HL-60/S4 treated with phorbol 12-myristate 13-acetate at 8.2 ng/mL for 4 days and 3 days (cell line): ENCODE measurements around the gene SRR.

Experiments used
- in situ Hi-C: fragments of 300-500 bp; cut with MboI; formaldehyde crosslinking; loops from 2 replicates; pipeline ENCODE4 v1.15.0; 2022; ENCODE audit warnings: low sequenced_read_pairs

SRR gene

GRCh38 chr17:2338315-2338657 lies 34.5 kb downstream of the SRR start:
- in situ Hi-C loops: no loop called here

DNA sequence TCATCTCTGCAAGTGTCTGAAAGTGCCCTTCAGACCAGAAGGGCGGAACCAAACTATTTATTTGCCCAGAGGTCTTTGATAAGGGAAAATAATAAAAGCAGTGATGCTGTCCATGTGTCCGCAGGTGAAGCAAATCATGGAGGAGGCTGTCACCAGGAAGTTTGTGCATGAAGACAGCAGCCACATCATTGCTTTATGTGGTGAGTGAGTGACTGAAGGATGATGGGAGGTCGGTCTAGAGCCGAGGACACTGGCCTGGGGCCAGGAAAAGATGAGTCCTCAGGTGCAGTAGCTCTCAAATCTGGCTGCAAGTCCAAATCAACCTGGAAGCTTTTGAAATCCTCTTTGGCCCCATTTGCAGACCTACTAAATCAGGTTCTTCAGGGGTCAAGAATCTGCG lies 39.7 kb downstream of the SRR start:
- in situ Hi-C loops: no loop called here

GRCh38 chr17:2344528-2344927 lies 40.8 kb downstream of the SRR start:
- in situ Hi-C loops: no loop called here

- in situ Hi-C loops: no loop called here
Measured at GRCh38 chr17:2346475-2346874, 42.7 kb downstream of the SRR start.

DNA sequence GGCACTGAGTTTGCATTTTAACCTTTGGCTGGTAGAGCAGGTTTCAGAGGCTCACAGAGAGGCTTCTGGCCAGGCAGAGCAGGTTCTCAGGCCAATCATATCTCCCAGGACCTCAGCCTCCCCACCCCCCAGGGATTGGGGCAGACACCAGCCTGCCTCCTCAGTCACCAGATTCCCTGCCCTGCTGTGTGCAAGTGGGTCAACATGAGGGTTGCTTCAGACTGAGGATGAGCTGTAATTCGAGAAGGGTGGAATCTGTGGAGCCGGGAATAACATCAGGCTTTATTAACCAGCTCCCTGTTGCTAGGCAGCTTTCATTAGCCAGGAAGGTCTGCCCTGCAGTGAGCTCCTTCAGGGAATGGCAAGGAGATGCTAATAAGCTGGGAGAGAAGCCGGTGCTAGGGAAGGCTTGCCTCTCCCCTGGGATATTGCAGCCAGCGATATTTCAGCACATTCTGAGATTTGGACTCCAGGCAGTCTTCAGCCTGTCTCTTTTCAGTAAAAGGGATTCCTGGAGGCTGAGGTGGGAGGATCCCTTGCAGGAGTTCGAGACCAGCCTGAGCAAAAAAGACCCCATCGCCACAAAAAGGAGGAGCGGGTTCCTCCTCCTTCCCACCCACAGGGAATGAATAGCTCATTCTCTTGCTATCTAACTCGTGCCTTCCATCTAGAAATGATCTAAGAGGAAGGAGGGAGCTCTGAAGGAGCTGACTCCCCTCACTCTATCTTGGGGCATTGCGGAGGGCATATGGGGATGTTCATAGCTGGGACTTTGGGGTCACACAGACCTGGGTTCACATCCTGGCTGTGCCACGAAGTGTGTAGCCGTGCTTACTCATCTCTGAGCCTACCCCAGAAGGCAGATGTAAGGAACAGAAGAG lies 44.3 kb downstream of the SRR start:
- in situ Hi-C loops: no loop called here

DNA sequence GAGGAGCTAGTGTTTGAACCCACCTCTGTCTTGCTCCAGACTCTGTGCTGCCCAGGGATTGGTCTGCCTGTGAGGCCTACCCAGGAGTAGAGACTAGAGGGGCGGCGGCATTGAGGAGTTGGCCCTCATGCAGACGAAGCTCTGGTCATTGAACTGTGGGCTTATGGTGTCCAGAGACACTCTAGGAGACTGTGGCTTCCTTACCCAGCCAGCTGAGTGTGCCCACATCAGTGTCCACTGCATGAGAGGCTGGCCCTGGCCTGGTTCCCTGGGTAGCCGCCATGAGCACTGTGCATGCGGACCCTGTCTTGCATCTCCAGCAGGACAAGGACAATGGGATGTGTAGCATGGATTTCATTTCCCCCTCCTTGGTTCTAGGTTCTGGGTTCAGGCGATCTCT lies 47.5 kb downstream of the SRR start:
- in situ Hi-C loops: no loop called here

GRCh38 chr17:2354311-2354710 lies 50.6 kb downstream of the SRR start:
- in situ Hi-C loops: no loop called here

DNA sequence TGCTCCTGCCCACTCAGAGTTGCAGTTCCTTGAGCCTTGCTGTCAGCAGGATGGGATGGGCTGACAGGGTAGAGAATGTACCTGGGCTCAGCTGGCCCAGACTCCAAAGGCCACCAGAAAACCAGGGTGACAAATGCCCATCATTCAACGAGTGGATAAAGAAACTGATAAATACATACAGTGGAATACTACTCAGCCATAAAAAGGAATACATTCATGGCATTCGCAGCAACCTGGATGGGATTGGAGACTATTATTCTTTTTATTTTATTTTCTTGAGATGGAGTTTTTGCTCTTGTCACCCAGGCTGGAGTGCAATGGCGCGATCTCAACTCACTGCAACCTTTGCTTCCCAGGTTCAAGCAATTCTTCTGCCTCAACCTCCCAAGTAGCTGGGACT lies 53.5 kb downstream of the SRR start:
- in situ Hi-C loops: no loop called here

DNA sequence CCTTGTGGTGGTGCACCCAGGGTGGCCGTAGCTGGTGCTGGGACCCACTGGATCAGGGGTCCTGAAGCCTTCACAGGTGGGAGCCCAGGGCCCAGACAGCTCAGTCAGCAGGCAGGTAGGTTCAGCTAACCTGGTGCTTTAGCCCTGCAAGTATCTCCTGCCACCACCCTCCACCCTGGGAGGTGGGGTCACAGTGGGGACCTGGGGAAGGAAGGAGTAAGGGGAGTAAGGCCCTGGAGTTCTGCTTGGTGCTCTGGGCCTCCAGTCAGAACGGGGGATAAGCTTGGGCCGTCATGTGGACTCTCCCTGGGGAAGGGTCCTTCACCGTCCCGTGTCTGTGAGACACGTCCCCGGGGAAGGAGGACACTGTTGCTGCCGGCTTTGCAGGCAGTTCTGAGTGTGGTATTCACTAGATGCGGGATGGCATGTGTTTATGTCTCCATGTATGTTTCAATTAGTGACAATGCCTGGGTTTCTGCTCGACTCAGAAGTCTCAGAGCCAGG lies 54.2 kb downstream of the SRR start:
- in situ Hi-C loops: no loop called here

GRCh38 chr17:2361010-2361760 lies 57.4 kb downstream of the SRR start:
- in situ Hi-C loops: no loop called here

DNA sequence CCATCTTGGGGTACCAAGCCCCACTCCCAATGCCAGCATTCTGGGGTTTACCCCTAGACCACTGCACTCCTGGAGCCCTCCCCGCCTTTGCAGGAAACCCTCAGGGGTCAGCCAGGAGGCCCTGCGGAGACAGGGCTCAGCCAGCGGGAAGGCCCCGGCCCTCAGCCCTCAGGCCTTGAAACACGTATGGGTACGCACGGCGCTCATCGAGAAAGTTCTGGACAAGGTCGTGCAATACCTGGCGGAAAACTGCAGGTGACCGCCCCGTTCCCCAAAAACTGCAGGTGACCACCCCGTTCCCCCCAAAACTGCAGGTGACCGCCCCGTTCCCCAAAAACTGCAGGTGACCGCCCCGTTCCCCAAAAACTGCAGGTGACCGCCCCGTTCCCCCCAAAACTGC lies 58.3 kb downstream of the SRR start:
- in situ Hi-C loops: no loop called here

DNA sequence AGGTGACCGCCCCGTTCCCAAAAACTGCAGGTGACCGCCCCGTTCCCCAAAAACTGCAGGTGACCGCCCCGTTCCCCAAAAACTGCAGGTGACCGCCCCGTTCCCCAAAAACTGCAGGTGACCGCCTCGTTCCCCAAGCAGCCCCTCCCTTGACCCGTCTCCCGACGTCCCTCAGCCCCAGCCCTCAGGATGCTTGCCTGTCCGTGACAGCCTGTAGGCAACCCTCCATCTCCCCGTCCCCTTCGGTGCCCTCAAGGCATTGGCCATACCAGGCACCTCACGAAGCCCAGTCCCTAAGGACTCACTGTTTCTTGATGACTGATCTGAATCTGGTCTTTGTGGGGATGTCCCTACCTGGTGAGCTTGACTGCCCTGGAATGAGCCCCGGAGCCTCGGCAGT lies 58.7 kb downstream of the SRR start:
- in situ Hi-C loops: no loop called here

GRCh38 chr17:2362881-2363280 lies 59.1 kb downstream of the SRR start:
- in situ Hi-C loops: no loop called here

DNA sequence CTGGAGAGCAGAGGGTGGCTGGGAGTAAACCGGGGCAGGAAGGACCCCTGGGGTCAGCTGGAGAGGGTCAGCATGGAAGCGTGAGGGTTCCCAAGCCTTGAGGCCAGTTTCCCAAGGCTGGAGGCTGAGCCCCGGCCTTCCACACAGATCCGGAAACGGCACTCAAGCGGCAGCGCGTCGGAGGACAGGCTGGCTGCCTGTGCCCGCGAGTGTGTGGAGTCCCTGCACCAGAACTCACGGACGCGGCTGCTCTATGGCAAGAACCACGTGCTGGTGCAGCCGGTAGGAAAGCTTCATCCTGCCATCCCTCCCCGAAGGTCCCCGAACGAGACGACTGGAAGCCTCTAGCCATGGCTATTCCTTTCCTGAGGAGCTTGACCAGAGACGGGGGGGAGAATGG lies 59.6 kb downstream of the SRR start:
- in situ Hi-C loops: no loop called here

GRCh38 chr17:2363851-2364762 lies 60.4 kb downstream of the SRR start:
- in situ Hi-C loops: no loop called here

DNA sequence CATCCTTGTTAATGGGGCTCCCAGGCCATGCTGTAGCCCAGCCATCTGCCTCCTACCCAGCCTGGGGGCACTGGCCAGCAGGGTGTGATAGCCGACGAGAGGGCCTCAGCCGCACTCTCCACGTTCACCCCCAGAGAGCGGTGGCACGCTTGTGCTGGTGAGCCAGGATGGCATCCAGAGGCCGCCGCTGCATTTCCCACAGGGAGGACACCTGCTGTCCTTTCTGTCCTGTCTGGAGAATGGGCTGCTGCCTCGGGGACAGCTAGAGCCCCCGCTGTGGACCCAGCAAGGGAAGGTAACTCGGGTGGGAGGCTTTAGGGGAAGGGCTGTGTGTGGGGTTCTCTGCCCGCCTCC lies 61.0 kb downstream of the SRR start:
- in situ Hi-C loops: no loop called here

- in situ Hi-C loops: no loop called here
Measured at GRCh38 chr17:2365132-2365531, 61.4 kb downstream of the SRR start.

GRCh38 chr17:2366747-2367494 lies 63.2 kb downstream of the SRR start:
- in situ Hi-C loops: no loop called here

GRCh38 chr17:2368359-2368758 lies 64.6 kb downstream of the SRR start:
- in situ Hi-C loops: no loop called here

- in situ Hi-C loops: no loop called here
Measured at GRCh38 chr17:2369039-2369438, 65.3 kb downstream of the SRR start.
